ENCODE measurements around the gene CSTF1.
A peak's percentile ranks its signal among the peaks of the same experiment; 100 is the strongest.

CSTF1 gene

DNA sequence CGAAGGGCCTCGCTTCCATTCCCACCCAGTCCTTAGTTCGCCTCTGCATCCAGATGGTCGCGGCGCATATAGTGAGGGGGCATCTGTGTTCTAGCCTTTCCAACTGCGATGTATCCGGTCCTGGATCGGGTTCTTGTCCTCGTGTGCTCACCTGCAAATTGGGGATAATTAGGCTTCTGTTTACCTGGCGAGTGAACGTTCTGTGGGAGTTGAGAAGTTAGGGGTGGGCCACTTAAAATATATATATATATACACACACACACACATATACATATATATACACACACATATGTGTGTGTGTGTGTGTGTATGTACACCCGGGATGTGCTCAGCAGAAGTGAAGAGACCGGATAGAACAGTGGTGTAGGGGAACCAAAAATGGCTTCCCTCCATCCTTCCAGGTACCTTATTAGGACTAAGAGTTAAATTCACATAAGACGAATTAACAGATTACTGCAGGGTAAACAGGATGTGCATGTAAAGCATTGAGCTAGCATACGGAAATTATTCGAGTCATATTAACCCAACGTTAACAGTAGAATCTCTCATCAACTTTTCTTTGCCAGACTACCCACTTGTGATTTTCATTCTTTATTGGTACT, 537 bp downstream of the CSTF1 start:
- H3K79me2 ChIP-seq (ENCODE audit: low read length), result peaks cover 77% of the 10 kb centered on the region
- H3K27ac ChIP-seq (ENCODE audit: low read length), result peak overlapping the region; percentile 90
- H3F3A ChIP-seq (ENCODE audit: insufficient read depth, low read length), result no peaks in the 10 kb centered on the region
- peak overlapping the region; percentile 97 for H3K4me3 ChIP-seq (ENCODE audit: low read length)
- TF ChIP-seq, protein P1, sequence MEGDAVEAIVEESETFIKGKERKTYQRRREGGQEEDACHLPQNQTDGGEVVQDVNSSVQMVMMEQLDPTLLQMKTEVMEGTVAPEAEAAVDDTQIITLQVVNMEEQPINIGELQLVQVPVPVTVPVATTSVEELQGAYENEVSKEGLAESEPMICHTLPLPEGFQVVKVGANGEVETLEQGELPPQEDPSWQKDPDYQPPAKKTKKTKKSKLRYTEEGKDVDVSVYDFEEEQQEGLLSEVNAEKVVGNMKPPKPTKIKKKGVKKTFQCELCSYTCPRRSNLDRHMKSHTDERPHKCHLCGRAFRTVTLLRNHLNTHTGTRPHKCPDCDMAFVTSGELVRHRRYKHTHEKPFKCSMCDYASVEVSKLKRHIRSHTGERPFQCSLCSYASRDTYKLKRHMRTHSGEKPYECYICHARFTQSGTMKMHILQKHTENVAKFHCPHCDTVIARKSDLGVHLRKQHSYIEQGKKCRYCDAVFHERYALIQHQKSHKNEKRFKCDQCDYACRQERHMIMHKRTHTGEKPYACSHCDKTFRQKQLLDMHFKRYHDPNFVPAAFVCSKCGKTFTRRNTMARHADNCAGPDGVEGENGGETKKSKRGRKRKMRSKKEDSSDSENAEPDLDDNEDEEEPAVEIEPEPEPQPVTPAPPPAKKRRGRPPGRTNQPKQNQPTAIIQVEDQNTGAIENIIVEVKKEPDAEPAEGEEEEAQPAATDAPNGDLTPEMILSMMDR (IDR thresholded peaks at IDR 0.05; ENCODE audit: low read length), result no peak
- TF ChIP-seq EZH2 (optimal IDR thresholded peaks at IDR 0.05; ENCODE audit: low read depth, low read length), result no peak
- H3K9me2 ChIP-seq (replicated peaks; ENCODE audit: insufficient read depth, low read length), result no peaks in the 10 kb centered on the region
- H3K9ac ChIP-seq (ENCODE audit: low read length), result peak overlapping the region; percentile 80
- no peak for DNase-seq
- no peaks in the 10 kb centered on the region for H4K20me1 ChIP-seq (ENCODE audit: insufficient read depth, low read length)
- H3K4me1 ChIP-seq (ENCODE audit: low read length), result peaks cover 8% of the 10 kb centered on the region
- no peaks in the 10 kb centered on the region for H3K9me3 ChIP-seq (replicated peaks; ENCODE audit: insufficient read depth, low read length)
- H2AFZ ChIP-seq (ENCODE audit: low read length), result peak overlapping the region; percentile 35
- peak overlapping the region; percentile 58 for H3K4me2 ChIP-seq (ENCODE audit: low read depth, low read length)
- no peaks in the 10 kb centered on the region for H3K27me3 ChIP-seq (replicated peaks; ENCODE audit: insufficient read depth, low read length)
- H3K36me3 ChIP-seq (replicated peaks; ENCODE audit: insufficient read depth, low read length), result peaks cover 24% of the 10 kb centered on the region; the same call in 1 of the 2 replicates

DNA sequence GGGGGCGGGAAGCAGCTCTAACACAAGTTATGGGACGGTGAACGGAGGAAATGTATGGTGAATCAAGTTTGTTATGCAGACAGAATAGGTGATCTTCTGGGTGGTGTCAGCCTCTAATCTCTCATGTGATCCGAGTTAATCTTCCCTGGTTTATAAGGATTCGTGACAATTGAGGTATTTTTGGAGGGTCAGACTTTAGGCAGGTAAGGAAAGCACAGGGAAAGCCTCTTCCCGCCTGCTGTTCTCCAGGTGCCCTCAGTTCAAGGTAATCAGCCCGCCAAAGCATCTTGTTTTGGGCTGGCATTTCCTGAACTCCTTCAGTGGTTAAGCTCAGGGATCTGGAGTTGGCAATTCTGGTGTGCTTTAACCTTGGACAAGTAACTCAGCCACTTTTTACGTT, 1.2 kb downstream of the CSTF1 start:
- no peaks in the 10 kb centered on the region for H3K9me3 ChIP-seq (replicated peaks; ENCODE audit: insufficient read depth, low read length)
- H3K27me3 ChIP-seq (replicated peaks; ENCODE audit: insufficient read depth, low read length), result no peaks in the 10 kb centered on the region
- H3K9ac ChIP-seq (ENCODE audit: low read length), result no peak overlapping the region
- H3K4me2 ChIP-seq (ENCODE audit: low read depth, low read length), result peak overlapping the region; percentile 58
- TF ChIP-seq EZH2 (optimal IDR thresholded peaks at IDR 0.05; ENCODE audit: low read depth, low read length) (no peak), EZH2phosphoT487 (IDR thresholded peaks at IDR 0.05; ENCODE audit: low read length) (no peak)
- TF ChIP-seq, protein P1 (IDR thresholded peaks at IDR 0.05; ENCODE audit: low read length), result no peak
- no peak for DNase-seq
- H3K9me2 ChIP-seq (replicated peaks; ENCODE audit: insufficient read depth, low read length), result no peaks in the 10 kb centered on the region
- H3K36me3 ChIP-seq (replicated peaks; ENCODE audit: insufficient read depth, low read length), result peaks cover 28% of the 10 kb centered on the region; the same call in 1 of the 2 replicates
- H4K20me1 ChIP-seq (ENCODE audit: insufficient read depth, low read length), result no peaks in the 10 kb centered on the region
- no peak overlapping the region for H2AFZ ChIP-seq (ENCODE audit: low read length)
- H3F3A ChIP-seq (ENCODE audit: insufficient read depth, low read length), result no peaks in the 10 kb centered on the region
- H3K4me3 ChIP-seq (ENCODE audit: low read length), result peak overlapping the region; percentile 97
- H3K4me1 ChIP-seq (ENCODE audit: low read length), result peaks cover 8% of the 10 kb centered on the region
- no peak overlapping the region for H3K27ac ChIP-seq (ENCODE audit: low read length)
- peaks cover 80% of the 10 kb centered on the region for H3K79me2 ChIP-seq (ENCODE audit: low read length)

DNA sequence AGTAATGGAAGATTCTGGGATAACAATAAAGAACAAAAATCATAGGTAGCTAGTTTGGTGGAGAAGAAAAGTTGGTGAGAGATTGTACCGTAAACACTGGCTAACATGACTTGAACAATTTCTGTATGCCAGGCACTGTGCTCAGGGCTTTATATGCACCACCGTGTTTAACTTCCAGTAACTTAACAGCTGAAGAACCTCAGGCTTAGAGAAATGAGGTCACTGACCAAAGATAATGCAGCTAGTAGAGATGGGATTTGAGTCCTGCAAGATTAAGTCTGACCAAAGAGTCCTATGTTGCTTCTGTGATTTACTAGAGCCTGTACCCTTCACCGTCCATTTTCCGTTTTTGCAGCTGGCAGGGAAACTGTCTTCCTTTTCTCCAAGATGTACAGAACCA, 2.7 kb downstream of the CSTF1 start:
- Histone ChIP-seq H2AFZ (ENCODE audit: low read length) (no peak overlapping the region), H3K4me1 (ENCODE audit: low read length) (peaks cover 8% of the 10 kb centered on the region), H3K27me3 (replicated peaks; ENCODE audit: insufficient read depth, low read length) (no peaks in the 10 kb centered on the region), H3K4me2 (ENCODE audit: low read depth, low read length) (no peak overlapping the region), H3K9ac (ENCODE audit: low read length) (no peak overlapping the region), H3K9me2 (replicated peaks; ENCODE audit: insufficient read depth, low read length) (no peaks in the 10 kb centered on the region), H3K79me2 (ENCODE audit: low read length) (peaks cover 79% of the 10 kb centered on the region), H4K20me1 (ENCODE audit: insufficient read depth, low read length) (no peaks in the 10 kb centered on the region), H3K9me3 (replicated peaks; ENCODE audit: insufficient read depth, low read length) (no peaks in the 10 kb centered on the region), H3F3A (ENCODE audit: insufficient read depth, low read length) (0 out of 2 replicates have a peak, but pooled peaks cover 3% of the 10 kb centered on the region), H3K36me3 (replicated peaks; ENCODE audit: insufficient read depth, low read length) (peaks cover 33% of the 10 kb centered on the region; the same call in 1 of the 2 replicates), H3K4me3 (ENCODE audit: low read length) (no peak overlapping the region), H3K27ac (ENCODE audit: low read length) (no peak overlapping the region)
- DNase-seq, result no peak
- TF ChIP-seq EZH2phosphoT487 (IDR thresholded peaks at IDR 0.05; ENCODE audit: low read length) (no peak), EZH2 (optimal IDR thresholded peaks at IDR 0.05; ENCODE audit: low read depth, low read length) (no peak)

DNA sequence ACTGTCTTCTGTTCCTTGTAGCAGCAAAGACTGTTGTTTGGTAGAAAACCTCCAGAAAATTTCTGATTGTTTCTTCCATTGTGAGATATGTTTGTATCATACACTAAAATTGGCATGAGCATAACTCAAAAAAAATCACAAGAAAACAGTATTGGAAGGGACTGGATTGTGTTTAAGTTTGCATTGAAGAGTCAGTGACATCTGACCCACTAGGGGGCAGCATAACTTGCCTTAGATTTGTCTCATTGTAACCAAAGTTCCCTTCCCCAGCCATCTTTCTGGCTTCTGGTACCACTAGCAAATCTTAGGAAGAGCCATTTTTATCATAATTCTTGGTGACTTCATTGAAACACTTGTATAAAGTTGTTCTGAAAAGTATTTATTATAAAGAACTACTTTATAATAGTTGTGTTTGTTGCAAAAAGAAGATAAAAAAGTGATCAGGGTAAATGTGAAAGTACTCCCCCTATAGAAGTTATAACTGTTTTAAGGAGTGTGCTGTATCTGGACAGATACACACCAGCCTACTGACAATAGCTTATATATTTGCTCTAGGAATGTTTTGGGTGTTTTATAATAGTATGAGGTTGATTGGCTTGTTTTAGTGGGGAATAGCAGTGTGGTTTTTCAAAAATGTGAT, 7.7 kb downstream of the CSTF1 start:
- H3K79me2 ChIP-seq (ENCODE audit: low read length), result peaks cover 62% of the 10 kb centered on the region
- no peak overlapping the region for H3K9ac ChIP-seq (ENCODE audit: low read length)
- H3K27ac ChIP-seq (ENCODE audit: low read length), result no peak overlapping the region
- H3K9me3 ChIP-seq (replicated peaks; ENCODE audit: insufficient read depth, low read length), result no peaks in the 10 kb centered on the region
- H3K27me3 ChIP-seq (replicated peaks; ENCODE audit: insufficient read depth, low read length), result no peaks in the 10 kb centered on the region
- H4K20me1 ChIP-seq (ENCODE audit: insufficient read depth, low read length), result no peaks in the 10 kb centered on the region
- H3K9me2 ChIP-seq (replicated peaks; ENCODE audit: insufficient read depth, low read length), result no peaks in the 10 kb centered on the region
- H3K4me3 ChIP-seq (ENCODE audit: low read length), result no peak overlapping the region
- H3F3A ChIP-seq (ENCODE audit: insufficient read depth, low read length), result 0 out of 2 replicates have a peak, but pooled peaks cover 3% of the 10 kb centered on the region
- H3K36me3 ChIP-seq (replicated peaks; ENCODE audit: insufficient read depth, low read length), result peaks cover 47% of the 10 kb centered on the region
- peak; percentile 66 for DNase-seq
- H3K4me1 ChIP-seq (ENCODE audit: low read length), result no peaks in the 10 kb centered on the region
- no peak for TF ChIP-seq EZH2phosphoT487 (IDR thresholded peaks at IDR 0.05; ENCODE audit: low read length)
- TF ChIP-seq, protein P1 (IDR thresholded peaks at IDR 0.05; ENCODE audit: low read length), result peak; percentile 71
- no peak for TF ChIP-seq EZH2 (optimal IDR thresholded peaks at IDR 0.05; ENCODE audit: low read depth, low read length)
- H2AFZ ChIP-seq (ENCODE audit: low read length), result no peak overlapping the region
- no peak overlapping the region for H3K4me2 ChIP-seq (ENCODE audit: low read depth, low read length)

Measured in MM.1S (cell line).